AG04449 (cell line): ENCODE results near the gene DLG1.
A peak's percentile ranks its signal among the peaks of the same experiment; 100 is the strongest.

Experiments
- CTCF ChIA-PET: fragments of 350-600 bp; formaldehyde crosslinking; extraction: SDS; loops from one replicate; lab custom pipeline; 2021; ENCODE audit warnings: antibody characterized with exemption; lab: Yijun Ruan, JAX
- POLR2A ChIA-PET: fragments of 400-600, 350-600 bp; formaldehyde crosslinking; extraction: SDS; loops from one replicate; lab custom pipeline; 2020; ENCODE audit warnings: antibody characterized with exemption, inconsistent platforms; lab: Yijun Ruan, JAX
- DNase-seq: peaks from one replicate; pipeline ENCODE4 v3.0.0-alpha.2; 2010; ENCODE audit warnings: low read depth, low spot score
- H3K4me3 ChIP-seq: 2 replicates; pipeline ENCODE4 v1.5.1; 2011; ENCODE audit warnings: low read depth, mild to moderate bottlenecking, control low read depth, low read length
- TF ChIP-seq, protein P1 (sequence below): IDR thresholded peaks from one replicate; pipeline ENCODE4 v1.5.1; 2011; ENCODE audit warnings: mild to moderate bottlenecking, moderate library complexity, low read length, control low read depth, inconsistent platforms; ENCODE audit not compliant: insufficient read depth; ENCODE audit errors: missing control alignments

The DLG1 gene

GRCh38 chr3:197002701-197003454 lies 295.5 kb downstream of the DLG1 start:
- DNase-seq, result no peak
- CTCF ChIA-PET, result interaction anchor here (0.6 to 7.1 kb wide), 19 partner anchors 10 to 266 kb away, joined by 3 to 80 read pairs (median 5); partner anchors contain the start of gene MELTF
- POLR2A ChIA-PET, result interaction anchor here (0.5 kb wide), 1 partner anchor 504 kb away, joined by 3 read pairs; no protein-coding TSS in a partner anchor
- peak overlapping the region; percentile 62 for H3K4me3 ChIP-seq
- TF ChIP-seq, protein P1, sequence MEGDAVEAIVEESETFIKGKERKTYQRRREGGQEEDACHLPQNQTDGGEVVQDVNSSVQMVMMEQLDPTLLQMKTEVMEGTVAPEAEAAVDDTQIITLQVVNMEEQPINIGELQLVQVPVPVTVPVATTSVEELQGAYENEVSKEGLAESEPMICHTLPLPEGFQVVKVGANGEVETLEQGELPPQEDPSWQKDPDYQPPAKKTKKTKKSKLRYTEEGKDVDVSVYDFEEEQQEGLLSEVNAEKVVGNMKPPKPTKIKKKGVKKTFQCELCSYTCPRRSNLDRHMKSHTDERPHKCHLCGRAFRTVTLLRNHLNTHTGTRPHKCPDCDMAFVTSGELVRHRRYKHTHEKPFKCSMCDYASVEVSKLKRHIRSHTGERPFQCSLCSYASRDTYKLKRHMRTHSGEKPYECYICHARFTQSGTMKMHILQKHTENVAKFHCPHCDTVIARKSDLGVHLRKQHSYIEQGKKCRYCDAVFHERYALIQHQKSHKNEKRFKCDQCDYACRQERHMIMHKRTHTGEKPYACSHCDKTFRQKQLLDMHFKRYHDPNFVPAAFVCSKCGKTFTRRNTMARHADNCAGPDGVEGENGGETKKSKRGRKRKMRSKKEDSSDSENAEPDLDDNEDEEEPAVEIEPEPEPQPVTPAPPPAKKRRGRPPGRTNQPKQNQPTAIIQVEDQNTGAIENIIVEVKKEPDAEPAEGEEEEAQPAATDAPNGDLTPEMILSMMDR, result peak; percentile 82

- TF ChIP-seq, protein P1, result no peak
- ChIA-PET POLR2A (no interaction called here), CTCF (interaction anchor here (0.6 to 7.1 kb wide), 15 partner anchors 9 to 186 kb away, joined by 3 to 80 read pairs (median 4); partner anchors contain the start of gene MELTF)
- DNase-seq, result no peak
- H3K4me3 ChIP-seq, result peak overlapping the region; percentile 62
Observed at GRCh38 chr3:197001972-197002700, 296.3 kb downstream of the DLG1 start.

- TF ChIP-seq, protein P1, result no peak
- no peak for DNase-seq
Observed at GRCh38 chr3:197001106-197001971, 297.1 kb downstream of the DLG1 start.

DNA sequence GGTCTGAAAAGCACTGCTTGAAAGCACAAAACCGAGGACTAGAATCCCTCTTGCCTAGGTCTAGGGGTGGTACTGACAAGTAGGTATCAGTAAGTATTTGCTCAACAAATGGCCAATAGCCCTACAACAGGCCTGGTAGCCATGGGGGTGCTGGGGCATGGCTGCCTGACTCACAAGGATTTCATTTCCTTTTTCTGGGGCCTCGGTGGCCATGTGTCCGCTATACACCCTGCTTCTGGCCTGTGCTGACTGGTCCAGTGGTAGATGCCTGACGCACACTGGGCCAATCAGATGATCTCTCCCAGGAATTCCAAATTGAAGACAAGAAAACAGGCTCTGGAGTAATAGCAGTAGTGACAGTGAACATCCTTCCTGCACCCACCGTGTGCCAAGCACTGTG lies 298.2 kb downstream of the DLG1 start:
- TF ChIP-seq, protein P1, result no peak
- ChIA-PET CTCF (interaction anchor here (1.1 to 1.8 kb wide), 2 partner anchors 9 to 17 kb away, joined by 3 to 6 read pairs; no protein-coding TSS in a partner anchor), POLR2A (no interaction called here)
- no peak overlapping the region for H3K4me3 ChIP-seq
- no peak for DNase-seq

More at GRCh38 chr3:197001106-197001971, 297.1 kb downstream of the DLG1 start:
- ChIA-PET POLR2A (no interaction called here), CTCF (interaction anchor here (1.1 to 7.1 kb wide), 5 partner anchors 8 to 28 kb away, joined by 3 to 80 read pairs (median 8); partner anchors contain the start of gene MELTF)
- H3K4me3 ChIP-seq, result no peak overlapping the region

GRCh38 chr3:196998966-196999760 lies 299.2 kb downstream of the DLG1 start:
- DNase-seq, result no peak
- TF ChIP-seq, protein P1, result no peak
- H3K4me3 ChIP-seq, result no peak overlapping the region
- ChIA-PET POLR2A (no interaction called here), CTCF (interaction anchor here (1.2 to 1.8 kb wide), 4 partner anchors 8 to 30 kb away, joined by 3 to 6 read pairs (median 4); partner anchors contain the start of gene MELTF)
